Type B pancreatic cell (in vitro differentiated cells): ENCODE results near the gene LCE2C. TPM values are rescaled to one million over a fixed set of nuclear protein-coding genes. Genes with fewer than 3 reads are reported as not detected.

Experiments used
- DNase-seq: peaks from one replicate; pipeline ENCODE4 v3.0.0; 2021; ENCODE audit warnings: mixed read lengths; ENCODE audit not compliant: unreplicated experiment; ENCODE audit errors: extremely low spot score
- H3K27ac Mint-ChIP-seq: 2 replicates; pipeline ENCODE4 v1.8.0; 2021; ENCODE audit warnings: mild to moderate bottlenecking, mixed read lengths
- H3K27me3 Mint-ChIP-seq: 2 replicates; pipeline ENCODE4 v1.8.0; 2021; ENCODE audit warnings: mixed read lengths
- H3K36me3 Mint-ChIP-seq: 2 replicates; pipeline ENCODE4 v1.8.0; 2021; ENCODE audit warnings: mixed read lengths
- H3K4me1 Mint-ChIP-seq: one replicate; pipeline ENCODE4 v1.8.0; 2021; ENCODE audit warnings: mixed read lengths; ENCODE audit not compliant: unreplicated experiment
- H3K4me3 Mint-ChIP-seq: 2 replicates; pipeline ENCODE4 v1.8.0; 2021; ENCODE audit warnings: mild to moderate bottlenecking, mixed read lengths
- H3K9me3 Mint-ChIP-seq: 2 replicates; pipeline ENCODE4 v1.8.0; 2021; ENCODE audit warnings: mixed read lengths
- CTCF ChIP-seq: fragments of 200-600 bp; sonication (generic); conservative IDR thresholded peaks from 2 replicates; pipeline ENCODE4 v1.5.0; 2021; ENCODE audit warnings: antibody characterized with exemption, mild to moderate bottlenecking
- total RNA-seq: library from RNA; stranded (reverse); gene quantifications from 2 replicates; pipeline ENCODE4 v1.2.1, GENCODE V29; 2021; ENCODE audit warnings: low replicate concordance

Gene LCE2C
- total RNA-seq, 1 donor from 2014 or later = not detected

- Mint-ChIP-seq H3K27ac (no peak within 1 kb of the TSS), H3K36me3 (no peaks in the 10 kb centered on the region), H3K4me3 (no peak within 1 kb of the TSS), H3K4me1 (no peaks in the 10 kb centered on the region), H3K9me3 (peaks cover 4% of the 10 kb centered on the region), H3K27me3 (no peaks in the 10 kb centered on the region)
- TF ChIP-seq CTCF = no peak
- no peak for DNase-seq
These were observed 22.9 kb downstream of the LCE2C start, which contains the start of gene LCE2A for GRCh38 chr1:152697701-152698600. Gene LCE2A (plus strand): TSS chr1:152698345. CDS start chr1:152698902, 557 bp downstream.

GRCh38 chr1:152699746-152700145 lies 24.7 kb downstream of the LCE2C start:
- Mint-ChIP-seq H3K36me3 (no peaks in the 10 kb centered on the region), H3K27ac (no peak overlapping the region), H3K27me3 (no peaks in the 10 kb centered on the region), H3K4me1 (no peaks in the 10 kb centered on the region), H3K4me3 (no peak overlapping the region), H3K9me3 (peaks cover 9% of the 10 kb centered on the region)
- TF ChIP-seq CTCF = no peak
- DNase-seq = no peak

GRCh38 chr1:152707860-152708259 lies 32.8 kb downstream of the LCE2C start, which contains the start of gene LCE4A:
Gene LCE4A (plus strand): TSS chr1:152708160. CDS start chr1:152709076, 916 bp downstream.
- no peak for DNase-seq
- H3K27ac Mint-ChIP-seq = no peak within 1 kb of the TSS
- H3K27me3 Mint-ChIP-seq = no peaks in the 10 kb centered on the region
- H3K9me3 Mint-ChIP-seq = peaks cover 5% of the 10 kb centered on the region
- no peak within 1 kb of the TSS for H3K4me3 Mint-ChIP-seq
- no peaks in the 10 kb centered on the region for H3K4me1 Mint-ChIP-seq
- H3K36me3 Mint-ChIP-seq = no peaks in the 10 kb centered on the region
- no peak for TF ChIP-seq CTCF

GRCh38 chr1:152718238-152718637 lies 43.2 kb downstream of the LCE2C start:
- H3K4me3 Mint-ChIP-seq = no peak overlapping the region
- no peak for TF ChIP-seq CTCF
- no peak overlapping the region for H3K27ac Mint-ChIP-seq
- H3K27me3 Mint-ChIP-seq = no peaks in the 10 kb centered on the region
- H3K4me1 Mint-ChIP-seq = no peaks in the 10 kb centered on the region
- peaks cover 6% of the 10 kb centered on the region for H3K9me3 Mint-ChIP-seq
- H3K36me3 Mint-ChIP-seq = no peaks in the 10 kb centered on the region
- DNase-seq = no peak

GRCh38 chr1:152725261-152725660 lies 50.2 kb downstream of the LCE2C start:
- no peak for DNase-seq
- no peaks in the 10 kb centered on the region for H3K27me3 Mint-ChIP-seq
- no peaks in the 10 kb centered on the region for H3K36me3 Mint-ChIP-seq
- TF ChIP-seq CTCF = no peak
- H3K27ac Mint-ChIP-seq = no peak overlapping the region
- H3K4me3 Mint-ChIP-seq = no peak overlapping the region
- no peaks in the 10 kb centered on the region for H3K9me3 Mint-ChIP-seq
- H3K4me1 Mint-ChIP-seq = no peaks in the 10 kb centered on the region

Other genes starting within 250 kb of the LCE2C start
- not detected in 2 replicates for gene LCE5A, start 164.5 kb upstream of the LCE2C start, total RNA-seq
- gene CRCT1, start 160.8 kb upstream of the LCE2C start, total RNA-seq = not detected in 2 replicates
- gene LCE3E, start 108.5 kb upstream of the LCE2C start, total RNA-seq = not detected in 2 replicates
- gene LCE3D, start 94.8 kb upstream of the LCE2C start, total RNA-seq = not detected in 2 replicates
- not detected in 2 replicates for gene LCE3C, start 75.0 kb upstream of the LCE2C start, total RNA-seq
- gene LCE3B, start 61.5 kb upstream of the LCE2C start, total RNA-seq = not detected in 2 replicates
- gene LCE3A, start 52.2 kb upstream of the LCE2C start, total RNA-seq = not detected in 2 replicates
- not detected in 2 replicates for gene LCE2D, start 11.9 kb upstream of the LCE2C start, total RNA-seq
- gene LCE2B, start 10.8 kb downstream of the LCE2C start, total RNA-seq = not detected in 2 replicates
- gene LCE2A, start 23.1 kb downstream of the LCE2C start, total RNA-seq = not detected in 2 replicates
- gene LCE4A, start 32.9 kb downstream of the LCE2C start, total RNA-seq = not detected in 2 replicates
- not detected in 2 replicates for gene KPRP, start 82.7 kb downstream of the LCE2C start, total RNA-seq
- not detected in 2 replicates for gene LCE1F, start 99.9 kb downstream of the LCE2C start, total RNA-seq
- gene LCE1E, start 111.0 kb downstream of the LCE2C start, total RNA-seq = not detected in 2 replicates
- not detected in 2 replicates for gene LCE1D, start 121.4 kb downstream of the LCE2C start, total RNA-seq
- gene LCE1C, start 131.4 kb downstream of the LCE2C start, total RNA-seq = not detected in 2 replicates
- gene LCE1B, start 136.7 kb downstream of the LCE2C start, total RNA-seq = not detected in 2 replicates
- not detected in 2 replicates for gene LCE1A, start 152.2 kb downstream of the LCE2C start, total RNA-seq
- gene LCE6A, start 167.6 kb downstream of the LCE2C start, total RNA-seq = not detected in 2 replicates
- gene LCE7A, start 184.7 kb downstream of the LCE2C start, total RNA-seq = not detected in 2 replicates
- gene SMCP, start 203.0 kb downstream of the LCE2C start, total RNA-seq = not detected in 2 replicates
- 10.9 and 19.3 TPM in 2 replicates for gene IVL, start 233.3 kb downstream of the LCE2C start, total RNA-seq